Spleen (tissue), 11 donors: Measurements from ENCODE around the gene FAM110A. TPM values are rescaled to one million over a fixed set of nuclear protein-coding genes. Genes with fewer than 3 reads are reported as not detected.
"Not testable (repeated sequence)": the region's sequence is repeated elsewhere in the genome, so short reads cannot be mapped to it uniquely, and the experiment has no call there.

Experiments
- DNase-seq: peaks from one replicate; pipeline ENCODE4 v3.0.0-alpha.2; 2020
- H3K27ac ChIP-seq, 8 donors: fragments of 200-600 bp; sonication (generic) in 7 of 8; 1 replicate in 4 of 8; 2 replicates in 4 of 8; pipeline versions ENCODE4 v1.5.0 to v1.8.0; 2016 to 2021; ENCODE audit warnings: inconsistent platforms in 4 of 8, mild to moderate bottlenecking in 4 of 8, moderate library complexity in 1 of 8
- H3K27me3 ChIP-seq, 7 donors: fragments of 200-600 bp; sonication (generic) in 6 of 7; replicated peaks in 1 of 7; 1 replicate in 4 of 7; 2 replicates in 3 of 7; pipeline versions ENCODE4 v1.5.0 to v1.8.0; 2016 to 2021; ENCODE audit warnings: inconsistent platforms in 3 of 7, mild to moderate bottlenecking in 1 of 7
- H3K36me3 ChIP-seq, 6 donors: fragments of 200-600 bp; sonication (generic) in 5 of 6; 1 replicate in 4 of 6; 2 replicates in 2 of 6; pipeline versions ENCODE4 v1.5.0 to v1.8.0; 2016 to 2021; ENCODE audit warnings: inconsistent platforms in 2 of 6
- H3K4me1 ChIP-seq, 6 donors: fragments of 200-600 bp; sonication (generic) in 5 of 6; 1 replicate in 3 of 6; 2 replicates in 3 of 6; pipeline versions ENCODE4 v1.5.0 to v1.8.0; 2016 to 2021; ENCODE audit warnings: inconsistent platforms in 3 of 6
- H3K4me3 ChIP-seq, 8 donors: fragments of 200-600 bp; sonication (generic) in 7 of 8; 1 replicate in 4 of 8; 2 replicates in 4 of 8; pipeline versions ENCODE4 v1.5.0 to v1.8.0; 2016 to 2021; ENCODE audit warnings: inconsistent platforms in 4 of 8, mild to moderate bottlenecking in 4 of 8, moderate library complexity in 2 of 8
- H3K9me3 ChIP-seq, 8 donors: fragments of 200-600 bp; sonication (generic) in 7 of 8; 1 replicate in 4 of 8; 2 replicates in 4 of 8; pipeline versions ENCODE4 v1.5.0 to v1.8.0; 2016 to 2021; ENCODE audit warnings: inconsistent platforms in 4 of 8
- CTCF ChIP-seq, 11 experiments: fragments of 200-600 bp in 7 of 11; fragments of 450-650 bp in 4 of 11; sonication (generic) in 4 of 11; IDR thresholded peaks in 8 of 11; conservative IDR thresholded peaks in 3 of 11; 1 replicate in 7 of 11; 2 replicates in 4 of 11; pipeline versions ENCODE4 v1.4.0 to v1.8.0; 2016 to 2021; ENCODE audit warnings: antibody characterized with exemption in 11 of 11, inconsistent platforms in 4 of 11, mild to moderate bottlenecking in 1 of 11
- POLR2A ChIP-seq, 3 donors: fragments of 450-650 bp; IDR thresholded peaks; one replicate each; pipeline ENCODE4 v1.5.1; 2017; ENCODE audit warnings: antibody characterized with exemption in 3 of 3, mild to moderate bottlenecking in 1 of 3
- POLR2AphosphoS5 ChIP-seq, 3 donors: sonication (generic); formaldehyde crosslinking; IDR thresholded peaks; one replicate each; pipeline ENCODE4 v1.5.1; 2017; ENCODE audit warnings: antibody characterized with exemption in 3 of 3
- WGBS, 5 donors: extraction: QIAGEN DNeasy Blood & Tissue Kit in 3 of 5; methylation state at CpG; one replicate each; pipeline versions ENCODE4 v1.1.5 to v1.1.7; 2013 to 2018; 5-methylcytosine and 5-hydroxymethylcytosine counted together
- intact Hi-C: fragments of 100-400 bp; cut with DNase I; formaldehyde crosslinking; loops from one replicate; pipeline ENCODE4 v1.15.0; 2023; ENCODE audit warnings: low total_unique reads
- polyA plus RNA-seq, 3 donors: library from polyadenylated mRNA; stranded (reverse); fragments of 200-250 nt; gene quantifications; one replicate each; pipeline ENCODE4 v1.2.1, GENCODE V29; 2013
- total RNA-seq, 7 donors: library from RNA; depleted of rRNA in 3 of 7; stranded (reverse); fragments of >200 nt in 3 of 7; fragmentation: NEBNext Ultra II Directional in 4 of 7; extraction: Animal tissue kit (Norgen Biotek cat#: 25700) in 4 of 7; gene quantifications; one replicate each; pipeline versions ENCODE4 v1.1.0 to v1.2.1, GENCODE V29; 2016 to 2021
- donor health status: healthy with polysubstance abuse.
- donor health status: DM: no; HTN: no; CAD: no; lungs with moderate emphysema.
- donor health status: DM: no; HTN: no; CAD: no.
- donor health status: Bipolar disorder and iron deficiency.
- donor health status: healthy.
- donor health status: DM: no; HTN: no; CAD: no.
- donor health status: DM: yes; HTN: yes; CAD: no.

The FAM110A gene
- total and polyA plus RNA-seq, 10 donors, result 11.3 to 32.0 (median 23.2) TPM

GRCh38 chr20:825710-826421 lies 7.6 kb upstream of the FAM110A start:
- H3K36me3 ChIP-seq, result no peaks in the 10 kb centered on the region
- no peaks in the 10 kb centered on the region for H3K9me3 ChIP-seq
- H3K27ac ChIP-seq, result no peak overlapping the region
- H3K4me1 ChIP-seq, result peaks cover 0 to 13% (median 0%) of the 10 kb centered on the region in 6 donors
- no peaks in the 10 kb centered on the region for H3K27me3 ChIP-seq
- TF ChIP-seq CTCF (IDR thresholded peaks at IDR 0.05 in 8 of 11, conservative IDR thresholded peaks at IDR 0.05 in 3 of 11) (no peak), POLR2AphosphoS5 (IDR thresholded peaks at IDR 0.05) (no peak), POLR2A (IDR thresholded peaks at IDR 0.05) (no peak)
- intact Hi-C loops, result no loop called here
- peak; percentile 53 for DNase-seq
- H3K4me3 ChIP-seq, result no peak overlapping the region
- 68 to 87% (median 84%) methylated on average over 9 of the region's 9 CpGs for WGBS, 5 donors

GRCh38 chr20:826695-827323 lies 6.7 kb upstream of the FAM110A start:
- Histone ChIP-seq H3K27me3 (no peaks in the 10 kb centered on the region), H3K9me3 (no peaks in the 10 kb centered on the region), H3K36me3 (no peaks in the 10 kb centered on the region), H3K4me1 (peaks cover 0 to 17% (median 0%) of the 10 kb centered on the region in 6 donors), H3K27ac (no peak overlapping the region), H3K4me3 (no peak overlapping the region)
- intact Hi-C loops, result no loop called here
- 88 to 96% (median 93%) methylated on average over 7 of the region's 7 CpGs for WGBS, 5 donors
- peak; percentile 17 for DNase-seq
- TF ChIP-seq CTCF (IDR thresholded peaks at IDR 0.05 in 8 of 11, conservative IDR thresholded peaks at IDR 0.05 in 3 of 11) (no peak), POLR2AphosphoS5 (IDR thresholded peaks at IDR 0.05) (no peak), POLR2A (IDR thresholded peaks at IDR 0.05) (no peak)

GRCh38 chr20:827981-828380 lies 5.5 kb upstream of the FAM110A start:
- H3K27me3 ChIP-seq, H3K36me3 ChIP-seq, H3K27ac ChIP-seq, H3K4me3 ChIP-seq, H3K9me3 ChIP-seq, intact Hi-C loops: not testable (repeated sequence)
- peak; percentile 30 for DNase-seq
- peaks cover 0 to 28% (median 6%) of the 10 kb centered on the region in 6 donors for H3K4me1 ChIP-seq
- WGBS, 5 donors, result 88 to 96% (median 91%) methylated on average over 8 of the region's 8 CpGs

GRCh38 chr20:828987-829386 lies 4.5 kb upstream of the FAM110A start:
- Histone ChIP-seq H3K4me3 (no peak overlapping the region), H3K36me3 (no peaks in the 10 kb centered on the region), H3K27ac (peak overlapping the region in 2 of 8 donors; percentile 28 to 30), H3K4me1 (peaks cover 0 to 35% (median 12%) of the 10 kb centered on the region in 6 donors), H3K27me3 (no peaks in the 10 kb centered on the region), H3K9me3 (no peaks in the 10 kb centered on the region)
- no peak for TF ChIP-seq POLR2AphosphoS5 (IDR thresholded peaks at IDR 0.05)
- TF ChIP-seq POLR2A (IDR thresholded peaks at IDR 0.05), result no peak
- TF ChIP-seq CTCF (IDR thresholded peaks at IDR 0.05 in 8 of 11, conservative IDR thresholded peaks at IDR 0.05 in 3 of 11), result no peak
- 46 to 66% (median 62%) methylated on average over 6 of the region's 6 CpGs for WGBS, 5 donors
- peak; percentile 12 for DNase-seq
- intact Hi-C loops, result no loop called here
